Left lung (tissue), 10 donors: ENCODE data around the gene SPIRE1. TPM values are rescaled to one million over a fixed set of nuclear protein-coding genes. Genes with fewer than 3 reads are reported as not detected.
"Not testable (repeated sequence)": the region's sequence is repeated elsewhere in the genome, so short reads cannot be mapped to it uniquely, and the experiment has no call there.

Experiments used
- ATAC-seq: fragments of 200-7000 bp; cut with Tn5 transposase; one replicate; pipeline ENCODE4 v1.9.1; 2020; ENCODE audit warnings: moderate library complexity
- DNase-seq, 4 donors: peaks; one replicate each; pipeline ENCODE4 v3.0.0-alpha.2; 2013 to 2020
- H3K27ac ChIP-seq, 2 donors: fragments of 200-600 bp; sonication (generic) in 1 of 2; one replicate each; pipeline versions ENCODE4 v1.5.0 to v1.8.0; 2020 to 2021
- H3K27me3 ChIP-seq, 2 donors: fragments of 200-600 bp; sonication (generic) in 1 of 2; one replicate each; pipeline versions ENCODE4 v1.5.0 to v1.8.0; 2020 to 2021
- H3K36me3 ChIP-seq, 2 donors: fragments of 200-600 bp; sonication (generic) in 1 of 2; one replicate each; pipeline versions ENCODE4 v1.5.0 to v1.8.0; 2020 to 2021
- H3K4me1 ChIP-seq, 2 donors: fragments of 200-600 bp; one replicate each; pipeline ENCODE4 v1.8.0; 2021
- H3K4me3 ChIP-seq, 2 donors: fragments of 200-600 bp; sonication (generic) in 1 of 2; one replicate each; pipeline versions ENCODE4 v1.5.0 to v1.8.0; 2020 to 2021; ENCODE audit warnings: mild to moderate bottlenecking in 1 of 2
- H3K9me3 ChIP-seq, 2 donors: fragments of 200-600 bp; sonication (generic) in 1 of 2; one replicate each; pipeline versions ENCODE4 v1.5.0 to v1.8.0; 2020 to 2021
- intact Hi-C, 2 donors: fragments of 100-400 bp; cut with DNase I; formaldehyde crosslinking; loops; one replicate each; pipeline versions ENCODE4 v1.11.2 to v1.14.2; 2022
- polyA plus RNA-seq, 6 donors: library from polyadenylated mRNA; unstranded; fragments of 120-200 nt; gene quantifications; one replicate each; pipeline ENCODE4 v1.2.1, GENCODE V29; 2013; ENCODE audit not compliant: insufficient read length in 6 of 6
- total RNA-seq, 2 donors: library from RNA; stranded (reverse); fragmentation: NEBNext Ultra II Directional; extraction: Animal tissue kit (Norgen Biotek cat#: 25700); gene quantifications; one replicate each; pipeline ENCODE4 v1.2.1, GENCODE V29; 2021
- TF ChIP-seq, protein P1 (sequence below), 2 donors: fragments of 200-600 bp; sonication (generic) in 1 of 2; IDR thresholded peaks; one replicate each; pipeline versions ENCODE4 v1.5.0 to v1.8.0; 2021; ENCODE audit warnings: antibody characterized with exemption in 2 of 2
- donor health status: DM: no; HTN: yes; CAD: no.
- donor health status: DM: no; HTN: no; CAD: no.

The SPIRE1 gene
- total and polyA plus RNA-seq, 8 donors: 12.1 to 50.4 (median 15.7) TPM

DNA sequence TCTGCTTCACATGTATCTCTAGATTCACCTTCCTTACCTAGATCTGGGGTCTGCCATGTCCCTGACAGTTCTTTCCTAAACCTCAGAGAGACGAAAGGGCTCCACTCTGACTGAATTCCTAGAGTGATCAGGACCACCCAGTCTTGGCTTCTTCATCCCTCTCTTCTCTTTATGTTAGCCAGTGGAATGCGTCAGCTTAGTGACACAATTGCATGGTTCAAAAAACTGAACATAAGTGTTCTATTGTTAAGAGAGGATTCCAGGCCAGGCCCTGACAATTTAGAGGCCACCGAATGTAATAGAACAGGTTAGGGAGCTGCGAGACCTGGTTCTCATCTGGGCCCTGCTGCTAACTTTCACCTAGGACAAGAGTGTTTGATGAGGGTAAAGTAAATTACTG lies 240.2 kb downstream of the SPIRE1 start:
- DNase-seq: no peak
- intact Hi-C loops: no loop called here
- H3K4me1 ChIP-seq: peaks cover 7 to 16% of the 10 kb centered on the region in 2 donors

DNA sequence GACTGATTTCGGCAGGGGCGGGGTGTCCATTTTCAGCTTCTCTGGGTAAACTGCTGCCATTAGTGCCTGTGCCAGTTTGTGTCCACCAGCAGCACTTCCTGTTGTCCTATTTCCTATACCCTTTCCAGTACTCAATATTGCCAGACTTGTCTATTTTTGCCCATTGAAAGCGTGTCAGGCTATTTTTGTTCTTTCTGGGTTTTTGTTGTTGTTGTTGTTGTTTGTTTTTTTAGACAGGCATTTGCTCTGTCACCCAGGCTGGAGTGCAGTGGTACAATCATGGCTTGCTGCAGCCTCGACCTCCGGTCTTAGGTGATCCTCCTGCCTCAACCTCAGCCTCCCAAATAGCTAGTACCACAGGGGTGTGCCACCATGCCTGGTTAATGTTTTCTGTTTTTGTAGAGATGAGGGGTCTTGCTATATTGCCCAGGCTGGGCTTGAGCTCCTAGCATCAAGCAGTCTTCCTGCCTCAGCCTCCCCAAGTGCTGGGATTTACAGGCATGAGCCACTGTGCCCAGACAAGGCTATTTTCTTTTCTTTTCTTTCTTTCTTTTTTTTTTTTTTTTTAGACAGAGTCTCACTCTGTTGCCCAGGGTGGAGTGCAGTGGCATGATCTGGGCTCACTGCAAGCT lies 241.7 kb downstream of the SPIRE1 start:
- intact Hi-C loops: no loop called here
- peak overlapping the region; percentile 30 to 51 for H3K27ac ChIP-seq
- DNase-seq (no peak), ATAC-seq (no peak)
- H3K36me3 ChIP-seq: no peaks in the 10 kb centered on the region
- H3K4me3 ChIP-seq: no peak overlapping the region
- H3K27me3 ChIP-seq: peaks cover 0 to 6% of the 10 kb centered on the region in 2 donors
- no peaks in the 10 kb centered on the region for H3K9me3 ChIP-seq
- TF ChIP-seq, protein P1, sequence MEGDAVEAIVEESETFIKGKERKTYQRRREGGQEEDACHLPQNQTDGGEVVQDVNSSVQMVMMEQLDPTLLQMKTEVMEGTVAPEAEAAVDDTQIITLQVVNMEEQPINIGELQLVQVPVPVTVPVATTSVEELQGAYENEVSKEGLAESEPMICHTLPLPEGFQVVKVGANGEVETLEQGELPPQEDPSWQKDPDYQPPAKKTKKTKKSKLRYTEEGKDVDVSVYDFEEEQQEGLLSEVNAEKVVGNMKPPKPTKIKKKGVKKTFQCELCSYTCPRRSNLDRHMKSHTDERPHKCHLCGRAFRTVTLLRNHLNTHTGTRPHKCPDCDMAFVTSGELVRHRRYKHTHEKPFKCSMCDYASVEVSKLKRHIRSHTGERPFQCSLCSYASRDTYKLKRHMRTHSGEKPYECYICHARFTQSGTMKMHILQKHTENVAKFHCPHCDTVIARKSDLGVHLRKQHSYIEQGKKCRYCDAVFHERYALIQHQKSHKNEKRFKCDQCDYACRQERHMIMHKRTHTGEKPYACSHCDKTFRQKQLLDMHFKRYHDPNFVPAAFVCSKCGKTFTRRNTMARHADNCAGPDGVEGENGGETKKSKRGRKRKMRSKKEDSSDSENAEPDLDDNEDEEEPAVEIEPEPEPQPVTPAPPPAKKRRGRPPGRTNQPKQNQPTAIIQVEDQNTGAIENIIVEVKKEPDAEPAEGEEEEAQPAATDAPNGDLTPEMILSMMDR (IDR thresholded peaks at IDR 0.05): no peak
- peaks cover 7 to 16% of the 10 kb centered on the region in 2 donors for H3K4me1 ChIP-seq

More for the DNA sequence above, 240.2 kb downstream of the SPIRE1 start:
- Histone ChIP-seq H3K36me3 (no peaks in the 10 kb centered on the region), H3K9me3 (no peaks in the 10 kb centered on the region), H3K4me3 (no peak overlapping the region), H3K27me3 (peaks cover 0 to 6% of the 10 kb centered on the region in 2 donors), H3K27ac (no peak overlapping the region)
- TF ChIP-seq, protein P1 (IDR thresholded peaks at IDR 0.05): no peak
- ATAC-seq: no peak

DNA sequence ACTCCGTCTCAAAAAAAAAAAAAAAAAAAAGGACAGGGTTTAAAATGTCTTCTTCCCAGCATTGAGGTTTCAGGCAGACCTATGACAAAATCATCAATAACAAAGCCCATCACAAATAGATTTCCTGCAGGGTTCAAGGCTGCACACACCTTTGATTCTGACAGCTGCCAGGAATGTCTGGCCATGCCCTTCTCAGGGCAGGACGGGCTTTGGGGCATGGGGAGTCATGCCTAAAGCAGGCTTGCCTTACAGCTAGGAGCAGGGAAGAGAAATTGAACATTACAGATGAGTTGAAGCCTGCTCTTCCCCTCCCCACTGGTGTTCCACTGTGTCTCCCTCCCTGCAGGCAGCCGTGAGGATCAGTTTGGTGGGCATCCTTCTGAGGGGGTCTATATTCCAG lies 246.5 kb downstream of the SPIRE1 start:
- no peak overlapping the region for H3K27ac ChIP-seq
- no peak for ATAC-seq
- intact Hi-C loops: no loop called here

DNA sequence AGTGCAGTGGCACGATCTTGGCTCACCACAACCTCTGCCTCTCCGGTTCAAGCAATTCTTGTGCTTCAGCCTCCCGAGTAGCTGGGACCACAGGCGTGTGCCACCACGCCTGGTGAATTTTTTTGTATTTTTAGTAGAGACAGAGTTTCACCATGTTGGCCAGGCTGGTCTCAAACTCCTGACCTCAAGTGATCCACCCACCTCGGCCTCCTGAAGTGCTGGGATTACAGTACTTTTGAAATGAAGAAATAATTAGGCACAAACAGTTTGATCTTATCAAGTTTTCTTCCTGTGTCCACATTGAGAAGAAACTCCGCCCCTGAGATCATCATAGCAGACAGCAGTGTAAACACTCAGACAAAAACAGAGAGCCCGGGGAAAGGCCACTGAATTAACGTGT lies 247.2 kb downstream of the SPIRE1 start:
- H3K9me3 ChIP-seq, H3K4me3 ChIP-seq, DNase-seq, intact Hi-C loops, H3K36me3 ChIP-seq, H3K27ac ChIP-seq: not testable (repeated sequence)
- Histone ChIP-seq H3K27me3 (peaks cover 0 to 22% of the 10 kb centered on the region in 2 donors), H3K4me1 (peaks cover under 1 to 21% of the 10 kb centered on the region in 2 donors)
- peak; percentile 6 for ATAC-seq

More for the DNA sequence above, 246.5 kb downstream of the SPIRE1 start:
- TF ChIP-seq, protein P1 (IDR thresholded peaks at IDR 0.05): no peak
- Histone ChIP-seq H3K9me3 (no peaks in the 10 kb centered on the region), H3K27me3 (peaks cover 0 to 16% of the 10 kb centered on the region in 2 donors), H3K36me3 (no peaks in the 10 kb centered on the region), H3K4me1 (peaks cover 7 to 24% of the 10 kb centered on the region in 2 donors), H3K4me3 (no peak overlapping the region)
- DNase-seq: no peak

DNA sequence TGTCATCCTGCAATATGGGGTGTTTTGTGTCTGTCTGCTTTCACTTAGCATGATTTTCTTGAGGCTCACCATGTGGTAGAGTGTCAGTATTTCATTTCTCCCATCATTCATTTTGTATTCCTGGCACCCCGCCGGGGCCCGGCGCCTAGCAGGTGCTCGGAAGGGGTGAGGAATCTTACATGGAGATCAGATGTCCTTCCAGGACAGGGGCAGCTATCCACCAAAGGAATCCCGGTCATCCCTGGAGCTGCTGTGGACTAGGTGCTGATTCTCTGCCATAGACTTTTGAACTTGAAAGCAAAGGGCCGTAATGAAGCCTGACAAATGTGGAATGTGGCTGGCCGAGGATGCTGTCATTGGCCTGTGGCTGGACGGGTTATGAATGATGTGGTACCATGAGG lies 247.8 kb downstream of the SPIRE1 start:
- Histone ChIP-seq H3K27ac (no peak overlapping the region), H3K4me3 (no peak overlapping the region)
- intact Hi-C loops: no loop called here

More for the DNA sequence above, 247.8 kb downstream of the SPIRE1 start:
- ATAC-seq (no peak), DNase-seq (no peak)
- Histone ChIP-seq H3K27me3 (peaks cover 0 to 28% of the 10 kb centered on the region in 2 donors), H3K36me3 (no peaks in the 10 kb centered on the region), H3K4me1 (peaks cover 0 to 19% of the 10 kb centered on the region in 2 donors), H3K9me3 (no peaks in the 10 kb centered on the region)
- TF ChIP-seq, protein P1 (IDR thresholded peaks at IDR 0.05): no peak
